Cortex of kidney (tissue), 1 donor: Measurements from ENCODE around the gene ZNHIT2.
A peak's percentile ranks its signal among the peaks of the same experiment; 100 is the strongest.
"Not testable (repeated sequence)": the region's sequence is repeated elsewhere in the genome, so short reads cannot be mapped to it uniquely, and the experiment has no call there.

Experiments used
- DNase-seq: peaks from one replicate; lab custom pipeline; 2025; lab: John Stamatoyannopoulos, UW

Gene ZNHIT2

DNA sequence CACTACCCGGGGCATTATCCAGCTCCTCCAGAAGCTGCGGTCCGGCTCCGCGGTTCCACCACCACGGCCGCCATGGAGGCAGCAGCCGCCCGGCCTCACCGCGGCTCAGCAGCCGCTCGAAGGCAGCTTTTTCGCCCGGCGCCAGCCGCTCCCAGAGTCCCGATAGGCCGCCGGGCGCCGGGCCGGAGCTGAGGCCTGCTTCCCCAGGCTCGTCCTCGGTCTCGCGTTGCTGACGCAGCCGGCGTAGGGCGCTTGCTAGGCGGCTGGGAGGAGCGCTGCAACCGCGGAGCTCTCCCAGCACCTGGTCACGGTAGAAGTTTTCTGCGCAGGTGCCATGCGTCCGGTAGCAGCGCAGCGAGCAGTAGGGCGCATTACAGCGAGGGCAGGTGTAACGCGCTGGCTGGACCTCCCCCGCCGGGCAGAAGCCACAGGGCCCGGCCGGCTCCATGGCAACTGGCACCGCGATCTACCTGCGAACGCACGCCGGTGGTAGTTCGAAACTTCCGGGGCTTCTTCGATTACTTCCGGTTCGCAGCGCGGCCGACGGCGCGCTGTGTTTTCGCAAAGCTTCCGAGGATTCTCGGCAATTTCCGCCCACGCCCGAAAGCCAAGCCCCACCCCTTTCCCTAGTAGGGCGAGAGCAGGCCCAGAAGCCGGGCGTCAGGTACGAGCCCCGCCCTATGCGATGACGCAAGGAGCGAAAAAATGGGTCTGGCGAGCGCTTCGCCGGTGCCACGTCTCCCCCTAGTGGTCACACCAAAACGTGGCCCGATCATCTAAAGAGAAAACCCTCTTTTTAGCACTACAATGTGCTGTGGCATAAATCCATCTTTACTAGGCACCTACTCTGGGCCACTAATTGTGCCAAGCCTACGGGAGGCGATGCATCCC lies at the start of gene ZNHIT2:
TSS of gene ZNHIT2 (minus strand) at position 496 of the 891 bp plus-strand sequence. CDS start at position 448, 48 bp downstream.
- peak; percentile 71 for DNase-seq

DNA sequence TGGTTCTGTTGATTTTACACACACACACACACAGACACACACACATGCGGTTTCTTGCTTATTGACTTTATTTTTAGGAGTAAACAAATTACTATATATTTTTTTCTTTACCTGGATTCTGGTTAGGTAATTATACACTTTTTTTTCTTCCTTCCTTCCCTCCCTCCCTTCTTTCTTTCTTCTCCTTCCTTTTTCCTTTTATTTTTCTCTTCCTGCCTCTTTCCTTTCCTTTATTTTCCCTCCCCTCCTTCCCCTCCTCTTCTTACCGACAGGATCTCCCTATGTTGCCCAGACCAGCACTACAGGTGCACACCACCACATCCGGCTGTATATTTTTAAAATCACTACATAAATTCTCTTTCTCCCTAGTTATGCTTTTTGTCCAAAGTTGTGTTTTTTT lies 49.4 kb upstream of the ZNHIT2 start:
- no peak for DNase-seq

- no peak for DNase-seq
These were observed 48.2 kb upstream of the ZNHIT2 start for GRCh38 chr11:65165410-65166317.

GRCh38 chr11:65163684-65164083 lies 46.2 kb upstream of the ZNHIT2 start:
- no peak for DNase-seq

GRCh38 chr11:65160643-65161042 lies 43.1 kb upstream of the ZNHIT2 start:
- no peak for DNase-seq

GRCh38 chr11:65159012-65159411 lies 41.5 kb upstream of the ZNHIT2 start:
- DNase-seq, result no peak

DNA sequence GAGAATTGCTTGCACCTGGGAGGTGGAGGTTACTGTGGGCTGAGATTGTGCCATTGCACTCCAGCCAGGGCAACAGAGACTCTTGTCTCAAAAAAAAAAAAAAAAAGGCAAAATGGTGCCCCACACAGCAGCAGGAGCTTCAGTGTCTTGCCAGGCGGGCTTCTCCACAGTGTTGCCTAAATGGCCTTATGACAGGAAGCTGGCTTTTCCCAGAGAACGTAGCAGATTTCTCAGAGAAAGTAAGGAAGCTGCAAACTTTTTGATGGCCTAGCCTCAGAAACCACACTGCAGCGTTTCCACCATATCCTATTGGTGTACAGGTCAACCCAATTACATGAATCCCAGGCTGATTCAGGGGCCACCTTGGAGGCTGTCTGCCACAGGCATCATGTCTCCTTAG lies 39.8 kb upstream of the ZNHIT2 start:
- no peak for DNase-seq

- DNase-seq, result no peak
These were observed 39.4 kb upstream of the ZNHIT2 start for GRCh38 chr11:65156926-65157325.

DNA sequence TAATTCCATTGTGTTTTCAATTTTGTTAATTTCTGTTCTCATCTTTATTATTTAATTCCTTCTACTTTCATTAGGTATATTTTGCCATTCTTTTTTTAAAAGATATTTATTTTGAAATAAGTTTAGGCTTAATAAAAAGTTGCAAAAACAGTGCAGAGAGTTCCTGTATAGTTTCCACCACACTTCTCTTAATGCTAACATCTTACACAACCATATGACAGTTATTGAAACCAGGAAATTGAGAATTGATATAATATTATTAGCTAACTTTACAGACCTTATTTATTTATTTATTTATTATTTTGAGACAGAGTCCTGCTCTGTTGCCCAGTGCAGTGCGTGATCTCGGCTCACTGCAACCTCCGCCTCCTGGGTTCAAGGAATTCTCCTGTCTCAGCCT lies 38.8 kb upstream of the ZNHIT2 start:
- no peak for DNase-seq

- DNase-seq, result no peak
These were observed 34.6 kb upstream of the ZNHIT2 start for GRCh38 chr11:65152122-65152521.

GRCh38 chr11:65151331-65151899 lies 33.9 kb upstream of the ZNHIT2 start:
- no peak for DNase-seq

GRCh38 chr11:65150509-65151299 lies 33.2 kb upstream of the ZNHIT2 start:
- DNase-seq, result no peak

DNA sequence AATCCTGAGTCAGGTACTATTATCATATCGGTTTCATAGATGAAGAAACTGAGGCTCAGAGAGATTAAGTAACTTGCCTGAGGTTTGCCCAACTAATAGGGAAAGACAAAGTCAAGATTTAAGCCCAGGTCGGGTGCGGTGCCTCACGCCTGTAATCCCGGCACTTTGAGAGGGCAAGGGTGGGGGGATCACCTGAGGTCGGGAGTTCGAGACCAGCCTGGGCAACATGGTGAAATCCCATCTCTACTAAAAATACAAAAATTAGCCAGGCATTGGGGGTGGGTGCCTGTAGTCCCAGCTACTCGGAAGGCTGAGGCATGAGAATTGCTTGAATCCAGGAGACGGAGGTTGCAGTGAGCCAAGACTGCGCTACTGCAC lies 32.6 kb upstream of the ZNHIT2 start:
- not testable (repeated sequence) for DNase-seq

DNA sequence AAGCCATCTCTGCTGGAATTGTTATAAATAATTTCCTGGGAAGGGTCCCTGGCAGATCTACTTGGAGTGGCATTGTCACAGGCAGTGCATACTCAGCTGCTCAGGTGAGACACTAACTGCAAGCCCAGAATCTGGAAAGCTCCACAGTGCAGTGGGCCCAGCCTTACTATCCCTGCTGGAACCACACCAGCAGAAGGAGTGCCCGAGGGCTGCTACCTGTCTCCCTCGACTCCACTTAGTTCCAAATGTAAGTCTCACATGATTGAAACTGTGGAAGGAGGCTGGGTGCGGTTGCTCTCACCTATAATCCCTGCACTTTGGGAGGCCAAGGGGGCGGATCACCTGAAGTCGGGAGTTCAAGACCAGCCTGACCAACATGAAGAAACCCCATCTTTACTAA lies 31.2 kb upstream of the ZNHIT2 start:
- no peak for DNase-seq

DNA sequence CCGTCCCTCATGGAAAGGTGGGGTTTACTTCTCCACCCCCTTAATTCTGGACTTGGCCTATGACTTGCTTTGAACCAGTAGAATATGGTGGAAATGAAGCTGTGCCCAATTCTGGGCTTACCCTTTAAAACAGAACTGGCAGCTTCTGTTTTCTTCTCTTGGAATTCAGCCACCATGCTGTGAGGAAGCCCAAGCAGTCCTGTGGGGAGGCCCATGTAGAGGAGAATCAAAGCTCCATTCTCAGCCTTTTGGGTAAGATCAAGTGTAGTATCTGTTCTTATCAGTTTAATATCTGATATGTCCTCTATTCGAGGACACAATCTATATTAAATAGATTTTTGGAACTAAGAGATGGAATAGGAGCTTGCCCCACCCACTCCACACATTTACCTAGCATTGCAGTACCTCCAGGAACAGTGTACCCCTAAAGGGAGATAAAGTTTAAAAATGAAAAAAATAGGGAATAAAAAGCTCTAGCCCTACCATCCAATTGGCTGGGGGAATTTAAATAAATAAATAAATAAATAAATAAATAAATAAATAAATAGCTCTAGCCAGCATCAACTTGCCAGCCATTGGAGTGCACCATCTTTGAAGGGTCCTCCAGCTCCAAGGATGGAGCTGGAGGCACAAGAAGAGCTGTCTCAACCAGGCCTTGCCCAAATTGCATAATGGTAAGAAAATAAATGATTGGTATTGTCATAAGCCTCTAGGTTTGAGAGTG lies 30.0 kb upstream of the ZNHIT2 start:
- DNase-seq, result no peak

DNA sequence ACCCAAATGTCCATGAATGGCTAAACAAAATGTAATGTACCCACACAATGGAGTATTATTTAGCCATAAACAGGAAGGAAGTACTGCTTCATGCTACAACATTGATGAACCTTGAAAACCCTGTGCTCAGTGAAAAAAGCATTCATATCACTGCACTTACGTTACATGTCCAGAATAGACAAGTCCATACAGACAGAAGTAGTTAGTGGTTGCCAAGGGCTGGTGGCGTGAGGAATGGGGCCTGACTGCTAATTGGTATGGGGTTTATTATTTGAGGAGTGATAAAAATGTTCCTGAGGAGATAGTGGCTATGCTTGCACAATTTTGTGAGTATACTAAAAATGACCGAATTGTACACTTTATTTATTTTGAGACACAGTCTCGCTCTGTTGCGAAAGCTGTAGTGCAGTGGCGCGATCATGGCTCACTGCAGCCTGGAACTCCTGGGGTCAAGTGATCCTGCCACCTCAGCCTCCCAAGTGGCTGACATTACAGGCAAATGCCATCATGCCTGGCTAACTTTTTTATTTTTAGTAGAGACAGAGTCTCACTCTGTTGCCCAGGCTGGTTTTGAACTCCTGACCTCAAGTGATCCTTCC lies 24.5 kb upstream of the ZNHIT2 start:
- no peak for DNase-seq

GRCh38 chr11:65136515-65137096 lies 19.1 kb upstream of the ZNHIT2 start:
- no peak for DNase-seq

DNA sequence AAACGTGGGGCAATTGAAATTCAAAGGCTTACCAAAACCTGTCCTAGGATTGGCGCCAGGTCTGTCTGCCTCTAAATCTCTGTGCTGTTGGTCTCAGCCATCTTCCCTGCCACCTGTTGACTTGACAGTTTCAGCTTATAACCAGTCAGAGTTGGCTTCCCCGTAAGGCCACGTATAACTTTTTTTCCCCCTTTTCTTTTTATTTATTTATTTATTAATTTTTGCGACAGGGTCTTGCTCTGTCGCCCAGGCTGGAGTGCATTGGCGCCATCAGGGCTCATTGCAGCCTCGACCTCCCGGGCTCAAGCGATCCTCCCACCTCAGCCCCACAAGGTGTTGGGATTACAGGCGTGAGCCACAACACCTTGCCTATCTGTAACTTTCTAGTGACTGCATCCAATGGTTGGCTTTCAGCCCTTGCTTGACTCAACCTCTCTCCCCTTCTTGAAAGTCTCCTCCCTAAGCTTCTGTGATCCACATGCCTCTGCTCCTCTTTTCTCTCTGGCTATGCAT lies 18.2 kb upstream of the ZNHIT2 start:
- no peak for DNase-seq

DNA sequence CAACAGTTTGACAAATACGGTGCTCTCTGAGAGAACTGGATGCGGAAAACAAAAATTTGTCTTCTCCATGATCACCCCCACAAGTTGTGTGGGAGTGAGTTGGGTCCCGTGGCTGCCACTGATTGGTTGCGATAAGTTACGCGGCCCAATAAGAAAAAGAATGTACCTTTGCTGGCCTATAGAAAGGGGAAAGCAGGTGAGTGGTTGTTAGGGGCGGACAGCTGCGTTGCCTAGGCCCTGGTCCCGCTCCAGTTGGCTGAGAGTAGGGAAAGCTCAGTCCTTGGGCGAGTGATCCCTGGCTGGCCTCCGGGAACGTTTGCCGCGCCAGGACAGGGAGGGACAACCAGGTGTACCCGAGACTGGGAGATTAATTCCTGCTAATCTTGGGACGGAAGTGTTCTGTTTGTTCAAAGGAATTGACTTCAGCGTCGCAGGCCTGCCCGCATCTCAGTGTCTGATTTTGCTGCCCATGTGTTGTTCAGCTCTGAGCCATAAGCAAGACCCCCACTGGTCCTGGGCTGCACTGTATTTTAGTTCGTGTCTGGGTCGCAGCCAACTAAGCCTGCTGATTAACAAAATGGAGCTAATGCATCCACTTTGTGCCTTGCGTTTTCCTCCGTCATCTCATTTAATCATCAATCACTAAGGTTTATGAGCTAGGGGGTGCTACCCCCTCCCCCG lies 17.6 kb upstream of the ZNHIT2 start:
- DNase-seq, result no peak
